Ishikawa (cell line): Measurements from ENCODE around the gene ZNF100.

ENCODE experiments used
- CEBPB ChIP-seq: IDR thresholded peaks from 2 replicates; pipeline ENCODE4 v1.6.1; 2012
- CREB1 ChIP-seq: IDR thresholded peaks from 2 replicates; pipeline ENCODE4 v1.6.1; 2012; ENCODE audit warnings: low read depth
- EGR1 ChIP-seq: IDR thresholded peaks from 2 replicates; pipeline ENCODE4 v1.6.1; 2012
- EP300 ChIP-seq: IDR thresholded peaks from 2 replicates; pipeline ENCODE4 v1.6.1; 2012; ENCODE audit warnings: borderline replicate concordance
- FOXM1 ChIP-seq: IDR thresholded peaks from 2 replicates; pipeline ENCODE4 v1.6.1; 2012; ENCODE audit warnings: low read depth, borderline replicate concordance
- NFIC ChIP-seq: IDR thresholded peaks from 2 replicates; pipeline ENCODE4 v1.6.1; 2012
- RAD21 ChIP-seq: IDR thresholded peaks from 2 replicates; pipeline ENCODE4 v1.6.1; 2012; ENCODE audit warnings: low read depth
- TAF1 ChIP-seq: IDR thresholded peaks from 2 replicates; pipeline ENCODE4 v1.6.1; 2012; ENCODE audit warnings: low read depth, mild to moderate bottlenecking
- TCF12 ChIP-seq: IDR thresholded peaks from 2 replicates; pipeline ENCODE4 v1.6.1; 2012; ENCODE audit warnings: low read depth
- TEAD4 ChIP-seq: IDR thresholded peaks from 2 replicates; pipeline ENCODE4 v1.6.1; 2012
- YY1 ChIP-seq: IDR thresholded peaks from 2 replicates; pipeline ENCODE4 v1.6.1; 2012; ENCODE audit warnings: low read depth
- ZBTB7A ChIP-seq: IDR thresholded peaks from 2 replicates; pipeline ENCODE4 v1.6.1; 2012; ENCODE audit warnings: low read depth
- TF ChIP-seq, protein P1 (sequence below): IDR thresholded peaks from 2 replicates; pipeline ENCODE4 v1.6.1; 2012; ENCODE audit warnings: low read depth, mild to moderate bottlenecking
- TF ChIP-seq, protein P2 (sequence below): IDR thresholded peaks from 2 replicates; pipeline ENCODE4 v1.6.1; 2012
- TF ChIP-seq, protein P3 (sequence below): IDR thresholded peaks from 2 replicates; pipeline ENCODE4 v1.6.1; 2012

ZNF100 gene

DNA sequence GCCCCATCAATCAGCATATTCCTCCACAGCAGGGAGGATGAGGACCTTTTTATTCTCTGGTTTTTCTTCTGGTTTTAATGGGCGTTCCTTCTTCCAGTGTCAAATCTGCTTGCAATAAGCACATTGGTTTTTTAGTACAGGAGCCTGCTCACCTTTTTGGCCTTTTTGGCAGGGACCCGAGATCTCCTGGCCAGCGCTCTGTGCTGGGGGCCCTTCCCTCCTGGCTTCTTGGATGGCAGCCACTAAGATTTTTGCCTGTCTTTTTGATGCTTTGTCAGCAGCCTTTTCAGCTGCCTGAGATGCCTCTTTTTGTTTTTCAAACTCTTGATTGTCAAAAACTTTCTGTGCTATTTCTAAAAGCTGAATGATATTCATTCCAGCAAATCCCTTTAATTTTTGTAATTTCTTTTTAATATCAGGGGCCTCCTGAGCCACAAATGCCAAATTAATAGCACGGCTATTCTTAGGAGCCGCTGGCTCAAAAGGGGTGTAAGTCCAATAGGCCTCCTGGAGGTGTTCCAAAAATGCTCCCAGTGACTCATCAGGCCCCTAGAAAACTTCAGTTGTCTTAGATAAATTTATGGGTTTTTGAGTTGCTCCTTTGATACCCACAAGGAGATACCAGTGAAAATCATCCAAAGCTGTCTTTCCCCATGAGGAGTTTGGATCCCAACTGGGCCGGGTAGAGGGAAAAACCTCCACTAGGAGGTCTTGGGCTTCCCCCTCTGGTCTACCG lies 73.0 kb downstream of the ZNF100 start:
- no peak for TF ChIP-seq EGR1
- no peak for TF ChIP-seq CEBPB
- TF ChIP-seq, protein P1, sequence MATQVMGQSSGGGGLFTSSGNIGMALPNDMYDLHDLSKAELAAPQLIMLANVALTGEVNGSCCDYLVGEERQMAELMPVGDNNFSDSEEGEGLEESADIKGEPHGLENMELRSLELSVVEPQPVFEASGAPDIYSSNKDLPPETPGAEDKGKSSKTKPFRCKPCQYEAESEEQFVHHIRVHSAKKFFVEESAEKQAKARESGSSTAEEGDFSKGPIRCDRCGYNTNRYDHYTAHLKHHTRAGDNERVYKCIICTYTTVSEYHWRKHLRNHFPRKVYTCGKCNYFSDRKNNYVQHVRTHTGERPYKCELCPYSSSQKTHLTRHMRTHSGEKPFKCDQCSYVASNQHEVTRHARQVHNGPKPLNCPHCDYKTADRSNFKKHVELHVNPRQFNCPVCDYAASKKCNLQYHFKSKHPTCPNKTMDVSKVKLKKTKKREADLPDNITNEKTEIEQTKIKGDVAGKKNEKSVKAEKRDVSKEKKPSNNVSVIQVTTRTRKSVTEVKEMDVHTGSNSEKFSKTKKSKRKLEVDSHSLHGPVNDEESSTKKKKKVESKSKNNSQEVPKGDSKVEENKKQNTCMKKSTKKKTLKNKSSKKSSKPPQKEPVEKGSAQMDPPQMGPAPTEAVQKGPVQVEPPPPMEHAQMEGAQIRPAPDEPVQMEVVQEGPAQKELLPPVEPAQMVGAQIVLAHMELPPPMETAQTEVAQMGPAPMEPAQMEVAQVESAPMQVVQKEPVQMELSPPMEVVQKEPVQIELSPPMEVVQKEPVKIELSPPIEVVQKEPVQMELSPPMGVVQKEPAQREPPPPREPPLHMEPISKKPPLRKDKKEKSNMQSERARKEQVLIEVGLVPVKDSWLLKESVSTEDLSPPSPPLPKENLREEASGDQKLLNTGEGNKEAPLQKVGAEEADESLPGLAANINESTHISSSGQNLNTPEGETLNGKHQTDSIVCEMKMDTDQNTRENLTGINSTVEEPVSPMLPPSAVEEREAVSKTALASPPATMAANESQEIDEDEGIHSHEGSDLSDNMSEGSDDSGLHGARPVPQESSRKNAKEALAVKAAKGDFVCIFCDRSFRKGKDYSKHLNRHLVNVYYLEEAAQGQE: no peak
- no peak for TF ChIP-seq TCF12
- no peak for TF ChIP-seq NFIC
- no peak for TF ChIP-seq TEAD4
- TF ChIP-seq RAD21: no peak
- TF ChIP-seq, protein P2, sequence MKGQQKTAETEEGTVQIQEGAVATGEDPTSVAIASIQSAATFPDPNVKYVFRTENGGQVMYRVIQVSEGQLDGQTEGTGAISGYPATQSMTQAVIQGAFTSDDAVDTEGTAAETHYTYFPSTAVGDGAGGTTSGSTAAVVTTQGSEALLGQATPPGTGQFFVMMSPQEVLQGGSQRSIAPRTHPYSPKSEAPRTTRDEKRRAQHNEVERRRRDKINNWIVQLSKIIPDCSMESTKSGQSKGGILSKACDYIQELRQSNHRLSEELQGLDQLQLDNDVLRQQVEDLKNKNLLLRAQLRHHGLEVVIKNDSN: no peak
- no peak for TF ChIP-seq ZBTB7A
- no peak for TF ChIP-seq FOXM1
- no peak for TF ChIP-seq YY1
- TF ChIP-seq, protein P3, sequence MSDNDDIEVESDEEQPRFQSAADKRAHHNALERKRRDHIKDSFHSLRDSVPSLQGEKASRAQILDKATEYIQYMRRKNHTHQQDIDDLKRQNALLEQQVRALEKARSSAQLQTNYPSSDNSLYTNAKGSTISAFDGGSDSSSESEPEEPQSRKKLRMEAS: no peak
- no peak for TF ChIP-seq CREB1
- no peak for TF ChIP-seq EP300
- no peak for TF ChIP-seq TAF1

DNA sequence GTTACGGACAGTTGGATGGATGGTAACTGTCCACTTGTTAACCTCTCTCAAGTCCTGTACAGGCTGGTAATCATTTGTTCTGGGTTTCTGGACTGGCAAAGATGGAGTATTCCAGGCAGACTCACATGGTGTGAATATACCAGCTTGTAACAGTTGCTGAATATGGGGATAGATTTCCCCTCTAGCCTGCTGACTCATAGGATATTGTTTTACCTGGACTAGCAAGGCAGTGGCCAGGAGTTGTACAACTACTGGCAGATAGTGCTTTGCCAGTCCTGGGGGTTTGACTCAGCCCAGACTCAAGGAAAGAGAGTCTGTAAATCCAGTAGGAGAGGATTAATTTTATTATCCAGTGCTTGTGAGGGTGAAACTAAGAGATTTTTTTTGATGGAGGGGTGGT lies 74.0 kb downstream of the ZNF100 start:
- TF ChIP-seq ZBTB7A: no peak
- no peak for TF ChIP-seq NFIC

- no peak for TF ChIP-seq TCF12
- no peak for TF ChIP-seq CEBPB
- TF ChIP-seq, protein P3: no peak
- TF ChIP-seq RAD21: no peak
- TF ChIP-seq TEAD4: no peak
- no peak for TF ChIP-seq EP300
- TF ChIP-seq, protein P2: no peak
- no peak for TF ChIP-seq YY1
- TF ChIP-seq EGR1: no peak
- no peak for TF ChIP-seq CREB1
- no peak for TF ChIP-seq FOXM1
- TF ChIP-seq, protein P1: no peak
- TF ChIP-seq ZBTB7A: no peak
- TF ChIP-seq TAF1: no peak
- TF ChIP-seq NFIC: no peak
Observed at GRCh38 chr19:21691661-21692060, 75.7 kb downstream of the ZNF100 start.

- TF ChIP-seq NFIC (no peak), YY1 (no peak), TAF1 (no peak), CREB1 (no peak), CEBPB (no peak), RAD21 (no peak), EGR1 (no peak), EP300 (no peak), FOXM1 (no peak), TCF12 (no peak), ZBTB7A (no peak)
- TF ChIP-seq, protein P1: no peak
- TF ChIP-seq, protein P2: no peak
- TF ChIP-seq, protein P3: no peak
Observed at GRCh38 chr19:21688464-21688863, 78.9 kb downstream of the ZNF100 start.
